IgD-negative memory B cell (primary cell): ENCODE results near the gene PDK2. TPM values are rescaled to one million over a fixed set of nuclear protein-coding genes. Genes with fewer than 3 reads are reported as not detected.

Experiments used
- H3K27ac Mint-ChIP-seq, 3 donors: one replicate each; pipeline ENCODE4 v1.8.0; 2020 to 2022; ENCODE audit warnings: mild to moderate bottlenecking in 3 of 3, mixed read lengths in 3 of 3, moderate library complexity in 1 of 3
- H3K27me3 Mint-ChIP-seq: one replicate; pipeline ENCODE4 v1.8.0; 2021; ENCODE audit warnings: mixed read lengths
- H3K36me3 Mint-ChIP-seq: one replicate; pipeline ENCODE4 v1.8.0; 2020; ENCODE audit warnings: mild to moderate bottlenecking, mixed read lengths
- H3K4me1 Mint-ChIP-seq, 3 donors: one replicate each; pipeline ENCODE4 v1.8.0; 2020 to 2022; ENCODE audit warnings: mixed read lengths in 3 of 3, mild to moderate bottlenecking in 1 of 3
- H3K4me3 Mint-ChIP-seq, 4 donors: one replicate each; pipeline ENCODE4 v1.8.0; 2020 to 2022; ENCODE audit warnings: mild to moderate bottlenecking in 4 of 4, mixed read lengths in 4 of 4, moderate library complexity in 3 of 4
- H3K9me3 Mint-ChIP-seq, 3 donors: one replicate each; pipeline ENCODE4 v1.8.0; 2020 to 2021; ENCODE audit warnings: mixed read lengths in 3 of 3, mild to moderate bottlenecking in 1 of 3
- polyA plus RNA-seq: library from polyadenylated mRNA; unstranded; fragments of 300-500 nt; fragmentation: Illumina TruSeq; gene quantifications from one replicate; pipeline ENCODE4 v1.2.3, GENCODE V29; 2021

PDK2 gene
- polyA plus RNA-seq, 1 donor from 2014 or later = 38.8 TPM

DNA sequence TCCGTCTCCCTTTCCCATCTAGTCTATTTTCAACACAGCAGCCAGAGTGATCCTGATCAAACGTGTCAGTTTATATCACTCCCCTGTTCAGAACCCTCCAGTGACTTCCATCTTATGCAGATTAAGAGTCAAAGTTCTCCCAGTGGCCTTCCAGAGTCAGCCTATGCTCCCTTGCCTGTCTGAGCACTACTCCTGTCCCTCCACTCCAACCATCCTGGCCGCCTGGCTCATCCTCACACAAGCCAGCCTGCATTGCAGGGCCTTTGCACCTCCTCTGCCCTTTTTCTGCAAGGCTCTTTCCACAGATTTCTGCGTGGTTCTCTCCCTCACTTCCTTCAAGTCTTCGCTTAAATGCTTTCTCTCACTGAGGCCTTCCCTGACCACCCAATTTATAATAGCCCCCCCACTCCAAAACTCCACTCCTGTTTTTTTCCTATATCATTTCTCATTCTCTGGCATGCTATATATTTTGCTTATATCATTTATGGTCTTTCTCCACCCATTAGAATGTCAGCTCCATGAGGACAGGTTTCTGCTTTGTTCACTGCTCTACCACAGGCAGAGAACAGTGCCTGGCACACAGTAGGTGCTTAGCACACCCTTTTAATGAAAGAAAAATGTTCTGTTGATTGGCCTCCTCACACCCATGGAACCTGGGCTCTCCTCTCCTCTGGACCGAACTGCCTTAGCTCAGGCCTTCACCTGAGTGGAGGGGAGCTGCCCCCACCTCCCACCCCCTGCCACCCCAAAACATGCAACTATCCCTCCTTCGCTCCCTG, 25.5 kb downstream of the PDK2 start:
- Mint-ChIP-seq H3K27me3 (peaks cover 16% of the 10 kb centered on the region), H3K4me3 (no peak overlapping the region), H3K4me1 (peaks cover 5% of the 10 kb centered on the region in 3 donors), H3K9me3 (no peaks in the 10 kb centered on the region), H3K27ac (no peak overlapping the region), H3K36me3 (no peaks in the 10 kb centered on the region)

GRCh38 chr17:50122945-50123344, 27.8 kb downstream of the PDK2 start:
- Mint-ChIP-seq H3K4me3 (no peak overlapping the region), H3K27ac (no peak overlapping the region), H3K4me1 (peaks cover 3 to 5% (median 5%) of the 10 kb centered on the region in 3 donors), H3K9me3 (no peaks in the 10 kb centered on the region), H3K27me3 (peaks cover 9% of the 10 kb centered on the region), H3K36me3 (no peaks in the 10 kb centered on the region)

GRCh38 chr17:50123649-50124349, 28.6 kb downstream of the PDK2 start:
- Mint-ChIP-seq H3K4me3 (no peak overlapping the region), H3K9me3 (no peaks in the 10 kb centered on the region), H3K27me3 (peaks cover 11% of the 10 kb centered on the region), H3K4me1 (peaks cover 7 to 9% (median 9%) of the 10 kb centered on the region in 3 donors), H3K36me3 (no peaks in the 10 kb centered on the region), H3K27ac (no peak overlapping the region)

DNA sequence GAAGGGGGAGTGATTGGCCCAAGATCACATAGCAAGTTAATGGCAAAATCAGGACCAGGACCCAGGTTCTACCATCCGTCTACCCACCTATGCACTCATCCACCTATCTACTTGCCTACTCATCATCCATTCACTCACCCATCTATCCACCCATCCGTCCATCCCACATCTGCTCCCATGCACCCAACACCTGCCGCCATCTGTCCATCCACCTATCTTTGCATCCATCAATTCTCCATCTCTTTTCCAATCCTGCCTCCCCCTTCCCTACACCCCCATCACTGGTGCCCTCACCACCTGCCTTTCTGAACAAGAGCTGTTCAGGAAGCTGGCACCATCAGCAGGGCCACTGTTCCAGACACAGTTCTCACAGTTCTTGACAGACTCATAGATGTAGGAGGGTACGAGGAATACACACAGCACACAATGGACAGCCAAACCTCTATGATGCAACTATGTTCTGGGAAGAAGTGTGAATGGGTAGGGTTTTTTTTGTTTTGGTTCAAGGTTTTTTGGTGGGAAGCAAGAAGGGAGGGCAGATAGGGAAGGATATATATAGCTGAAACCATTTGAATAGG, 30.4 kb downstream of the PDK2 start:
- no peaks in the 10 kb centered on the region for H3K9me3 Mint-ChIP-seq
- peak overlapping the region in 1 of 4 donors; percentile 11 for H3K4me3 Mint-ChIP-seq
- H3K4me1 Mint-ChIP-seq = peaks cover 9 to 12% (median 9%) of the 10 kb centered on the region in 3 donors
- no peaks in the 10 kb centered on the region for H3K36me3 Mint-ChIP-seq
- no peak overlapping the region for H3K27ac Mint-ChIP-seq
- H3K27me3 Mint-ChIP-seq = peaks cover 14% of the 10 kb centered on the region

GRCh38 chr17:50127697-50128361, 32.7 kb downstream of the PDK2 start:
- Mint-ChIP-seq H3K27ac (no peak overlapping the region), H3K27me3 (peaks cover 16% of the 10 kb centered on the region), H3K36me3 (peaks cover 2% of the 10 kb centered on the region), H3K4me1 (peaks cover 15 to 19% (median 17%) of the 10 kb centered on the region in 3 donors), H3K4me3 (peak overlapping the region in 1 of 4 donors; percentile 72), H3K9me3 (no peaks in the 10 kb centered on the region)

DNA sequence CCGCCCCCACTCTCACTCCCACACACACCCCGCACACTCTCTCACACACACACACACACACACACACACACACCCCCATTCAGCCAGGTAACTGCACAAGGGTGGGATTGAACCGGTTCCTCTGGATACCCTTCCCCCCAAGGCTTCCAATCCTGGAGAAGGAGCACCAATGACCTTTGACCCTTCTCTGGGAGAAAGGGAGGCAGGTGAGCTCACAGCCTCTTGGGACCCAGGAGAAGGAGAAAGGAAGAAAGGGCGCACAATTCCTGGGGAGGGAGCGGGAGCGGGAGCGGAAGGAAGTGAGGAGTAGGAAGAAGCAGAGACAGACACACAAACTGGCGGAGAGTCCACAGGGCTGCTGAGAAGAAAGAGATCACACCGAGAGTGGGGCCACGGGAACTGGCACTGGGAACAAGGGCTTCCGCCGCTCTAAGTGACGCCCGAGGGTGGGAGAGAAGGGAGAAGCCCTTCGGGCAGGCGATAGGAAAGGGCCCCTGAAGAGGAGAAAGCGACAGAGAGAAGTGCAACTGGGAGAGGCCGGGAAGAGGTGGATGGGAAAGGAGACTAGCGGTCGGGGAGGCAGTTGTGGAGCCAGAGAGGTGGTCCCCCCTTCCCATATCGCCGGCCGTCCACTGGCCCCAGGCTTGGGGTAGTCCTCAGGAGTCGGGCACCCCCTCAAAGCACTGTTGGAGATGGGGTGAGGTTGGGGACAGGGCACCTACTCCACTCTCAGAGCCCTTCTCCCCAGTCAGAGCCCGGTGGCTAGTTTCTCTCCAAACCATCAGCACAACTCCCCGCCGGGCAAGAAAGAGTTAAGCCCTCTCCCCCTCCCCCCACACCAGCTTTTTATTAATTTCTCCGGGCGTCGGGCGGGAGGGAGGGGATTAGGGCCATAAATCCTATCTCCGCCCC, 33.5 kb downstream of the PDK2 start:
- H3K4me1 Mint-ChIP-seq = peaks cover 15 to 19% (median 18%) of the 10 kb centered on the region in 3 donors
- peak overlapping the region; percentile 63 to 87 (median 64) for H3K27ac Mint-ChIP-seq
- no peaks in the 10 kb centered on the region for H3K9me3 Mint-ChIP-seq
- peaks cover 16% of the 10 kb centered on the region for H3K27me3 Mint-ChIP-seq
- peaks cover 2% of the 10 kb centered on the region for H3K36me3 Mint-ChIP-seq
- peak overlapping the region; percentile 67 to 91 (median 84) for H3K4me3 Mint-ChIP-seq

GRCh38 chr17:50129353-50129727, 34.2 kb downstream of the PDK2 start:
- Mint-ChIP-seq H3K27ac (peak overlapping the region in 2 of 3 donors; percentile 63 to 91), H3K36me3 (peaks cover 2% of the 10 kb centered on the region), H3K4me3 (peak overlapping the region; percentile 10 to 91 (median 78)), H3K27me3 (peaks cover 16% of the 10 kb centered on the region), H3K4me1 (peaks cover 15 to 19% (median 18%) of the 10 kb centered on the region in 3 donors), H3K9me3 (no peaks in the 10 kb centered on the region)

DNA sequence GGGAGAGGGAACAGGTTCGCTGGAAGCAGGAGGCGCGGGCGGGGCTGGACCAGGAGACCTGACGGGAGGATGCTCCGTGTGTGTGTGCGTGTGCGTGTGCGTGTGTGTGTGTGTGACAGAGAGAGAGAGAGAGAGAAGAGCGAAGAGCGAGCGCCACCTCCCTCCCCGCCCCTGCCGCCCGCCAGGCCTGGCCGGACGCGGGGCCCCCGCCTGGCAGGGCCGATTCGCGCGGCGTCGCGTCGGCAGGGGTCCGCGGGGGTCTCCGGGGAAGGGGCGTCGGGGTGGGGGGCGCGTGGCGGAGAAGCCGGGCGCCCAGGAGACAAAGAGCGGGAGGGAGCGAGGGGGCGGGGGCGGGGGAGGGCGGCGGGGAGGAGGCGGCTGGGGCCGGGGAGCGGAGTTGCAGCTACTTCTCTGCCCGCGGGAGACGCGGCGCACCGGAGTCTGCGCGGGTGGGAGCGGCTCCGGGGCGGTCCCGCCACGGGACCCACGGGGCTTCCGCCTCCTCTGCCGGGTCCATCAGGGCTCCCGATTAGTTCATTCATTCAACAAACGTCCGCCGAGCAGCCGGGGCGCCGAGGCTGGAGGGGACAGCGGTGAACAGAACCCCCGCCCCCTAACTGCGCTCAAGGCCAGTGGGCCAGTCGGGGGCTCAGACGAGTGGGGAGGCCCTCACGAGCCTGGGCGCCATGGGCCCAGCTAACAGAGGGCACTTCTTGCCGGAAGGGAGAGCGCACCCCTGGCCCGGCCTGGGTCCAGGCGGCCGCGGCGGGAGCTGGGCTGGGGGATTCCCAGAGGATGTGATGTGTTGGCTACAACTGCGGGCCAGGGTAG, 34.8 kb downstream of the PDK2 start, which contains the start of gene SAMD14:
Gene SAMD14 (minus strand): TSS at position 433 of the 831 bp plus-strand sequence. CDS start 5,201 bp downstream, outside the sequence.
- H3K27ac Mint-ChIP-seq = peak within 1 kb of the TSS; percentile 63 to 91 (median 67)
- peak within 1 kb of the TSS; percentile 68 to 91 (median 84) for H3K4me3 Mint-ChIP-seq
- no peaks in the 10 kb centered on the region for H3K9me3 Mint-ChIP-seq
- H3K4me1 Mint-ChIP-seq = peaks cover 15 to 19% (median 18%) of the 10 kb centered on the region in 3 donors
- peaks cover 16% of the 10 kb centered on the region for H3K27me3 Mint-ChIP-seq
- H3K36me3 Mint-ChIP-seq = peaks cover 2% of the 10 kb centered on the region

DNA sequence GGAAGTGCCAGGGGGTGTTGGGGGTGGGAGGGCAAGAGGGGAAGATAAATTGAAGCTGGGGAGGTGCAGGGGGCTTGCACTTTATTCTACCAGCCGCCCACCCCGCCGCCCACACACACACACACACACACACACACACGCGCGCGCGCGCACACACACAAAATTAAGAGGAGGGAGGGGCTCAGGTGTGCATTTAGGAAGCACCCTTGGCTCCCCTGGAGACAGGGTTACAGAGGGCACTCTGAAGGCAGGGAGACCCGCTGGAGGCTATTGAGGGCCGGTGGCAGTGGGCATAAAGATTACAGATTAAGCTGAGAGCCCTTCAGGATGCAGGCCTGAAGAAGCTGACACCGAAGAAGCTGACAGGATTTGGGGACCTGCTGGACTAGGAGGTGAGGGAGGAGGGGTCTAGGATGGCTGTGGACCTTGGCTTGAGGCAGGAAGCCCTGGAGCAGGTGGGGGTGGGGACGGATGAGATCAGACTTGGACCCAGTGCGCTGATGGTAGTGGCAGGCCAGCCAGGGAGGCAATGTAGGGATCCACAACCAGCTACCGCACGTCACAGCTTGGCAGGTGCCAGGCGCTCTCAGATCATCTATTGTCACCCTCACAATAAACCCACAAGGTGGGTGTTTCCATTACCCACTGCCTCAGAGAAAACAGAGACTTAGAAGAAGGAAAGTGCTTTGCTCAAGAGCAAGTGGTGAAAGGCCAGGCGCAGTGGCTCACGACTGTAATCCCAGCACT, 35.6 kb downstream of the PDK2 start:
- H3K27ac Mint-ChIP-seq = peak overlapping the region; percentile 49 to 91 (median 67)
- peaks cover 15 to 19% (median 18%) of the 10 kb centered on the region in 3 donors for H3K4me1 Mint-ChIP-seq
- H3K27me3 Mint-ChIP-seq = peaks cover 16% of the 10 kb centered on the region
- H3K9me3 Mint-ChIP-seq = no peaks in the 10 kb centered on the region
- peaks cover 2% of the 10 kb centered on the region for H3K36me3 Mint-ChIP-seq
- H3K4me3 Mint-ChIP-seq = peak overlapping the region; percentile 21 to 87 (median 68)

DNA sequence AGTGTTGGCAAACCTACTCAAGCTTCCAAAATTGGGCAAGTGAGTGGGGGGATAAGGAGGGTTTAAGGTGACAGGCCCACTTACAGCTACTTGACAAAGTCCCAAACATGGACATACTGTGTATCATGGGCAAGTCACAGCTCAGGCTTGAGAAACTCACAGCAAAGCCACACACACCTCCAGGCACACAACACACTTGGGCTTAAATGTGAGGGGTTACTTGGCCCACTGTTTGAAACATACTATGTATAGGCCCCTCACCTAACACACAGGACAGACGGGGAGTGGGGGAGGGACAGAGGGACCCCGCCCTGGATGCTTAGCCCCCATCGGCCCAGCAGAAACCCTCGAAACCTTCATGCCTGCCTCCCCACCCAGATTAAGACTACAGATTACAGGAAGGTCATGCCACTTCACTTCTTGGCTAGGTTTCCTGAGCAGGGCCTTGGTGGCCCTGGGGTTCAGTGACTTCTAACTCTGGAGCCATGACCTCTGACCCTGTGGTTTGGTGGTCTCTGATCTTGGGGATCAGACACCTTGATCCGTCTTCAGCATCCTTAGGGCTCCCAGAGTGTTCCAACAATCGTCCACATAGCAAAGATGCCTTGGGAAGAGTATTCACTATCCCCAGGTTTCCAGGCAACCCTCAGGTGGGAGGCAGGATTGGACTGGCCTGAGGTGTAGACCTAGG, 37.1 kb downstream of the PDK2 start:
- peak overlapping the region in 1 of 4 donors; percentile 66 for H3K4me3 Mint-ChIP-seq

DNA sequence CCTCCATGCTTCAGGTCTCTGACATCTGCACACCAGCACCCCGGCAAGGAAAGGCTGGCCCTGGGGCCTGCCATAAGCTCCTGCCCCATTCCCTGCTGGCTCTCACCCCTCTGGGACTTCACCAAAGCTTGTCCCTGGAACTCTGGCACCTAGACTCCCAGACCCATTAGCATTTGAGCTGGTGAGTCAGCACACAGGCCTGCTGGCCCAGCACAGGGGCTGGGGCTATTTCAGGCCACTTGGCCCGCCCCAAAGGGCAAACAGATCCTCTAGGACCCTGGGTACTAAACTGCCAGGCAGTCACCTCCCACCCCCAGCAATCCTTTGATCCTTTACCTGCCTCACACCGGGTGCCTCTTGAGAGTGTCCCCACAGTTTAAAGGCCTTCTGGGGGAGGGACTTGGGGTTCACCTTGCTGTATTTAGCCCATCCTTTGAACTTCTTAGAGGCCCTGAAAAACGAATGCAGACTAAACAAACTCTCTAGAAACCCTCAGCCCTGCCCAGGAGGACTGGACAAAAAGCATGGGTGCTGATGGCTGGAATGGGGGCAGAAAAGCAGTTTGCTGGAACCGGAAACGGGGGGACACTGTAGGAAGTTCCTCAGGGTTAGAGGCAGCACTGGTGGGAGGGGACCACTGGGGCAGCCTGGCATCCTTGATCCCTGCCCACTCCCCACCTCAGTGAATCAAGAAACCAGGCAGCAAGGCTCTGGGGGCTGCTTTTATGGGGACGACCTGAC, 38.0 kb downstream of the PDK2 start:
- Mint-ChIP-seq H3K27ac (peak overlapping the region in 2 of 3 donors; percentile 49 to 57), H3K4me3 (peak overlapping the region in 1 of 4 donors; percentile 32), H3K27me3 (peaks cover 12% of the 10 kb centered on the region), H3K9me3 (no peaks in the 10 kb centered on the region), H3K36me3 (peaks cover 2% of the 10 kb centered on the region), H3K4me1 (peaks cover 11 to 17% (median 14%) of the 10 kb centered on the region in 3 donors)

More for the DNA sequence above, 37.1 kb downstream of the PDK2 start:
- peak overlapping the region in 2 of 3 donors; percentile 49 to 57 for H3K27ac Mint-ChIP-seq
- peaks cover 2% of the 10 kb centered on the region for H3K36me3 Mint-ChIP-seq
- peaks cover 16% of the 10 kb centered on the region for H3K27me3 Mint-ChIP-seq
- H3K9me3 Mint-ChIP-seq = no peaks in the 10 kb centered on the region
- H3K4me1 Mint-ChIP-seq = peaks cover 15 to 19% (median 18%) of the 10 kb centered on the region in 3 donors
